ENCODE measurements around the gene TTLL8. TPM values are rescaled to one million over a fixed set of nuclear protein-coding genes. Genes with fewer than 3 reads are reported as not detected.

The TTLL8 gene
- polyA plus RNA-seq, 1 experiment = not detected

DNA sequence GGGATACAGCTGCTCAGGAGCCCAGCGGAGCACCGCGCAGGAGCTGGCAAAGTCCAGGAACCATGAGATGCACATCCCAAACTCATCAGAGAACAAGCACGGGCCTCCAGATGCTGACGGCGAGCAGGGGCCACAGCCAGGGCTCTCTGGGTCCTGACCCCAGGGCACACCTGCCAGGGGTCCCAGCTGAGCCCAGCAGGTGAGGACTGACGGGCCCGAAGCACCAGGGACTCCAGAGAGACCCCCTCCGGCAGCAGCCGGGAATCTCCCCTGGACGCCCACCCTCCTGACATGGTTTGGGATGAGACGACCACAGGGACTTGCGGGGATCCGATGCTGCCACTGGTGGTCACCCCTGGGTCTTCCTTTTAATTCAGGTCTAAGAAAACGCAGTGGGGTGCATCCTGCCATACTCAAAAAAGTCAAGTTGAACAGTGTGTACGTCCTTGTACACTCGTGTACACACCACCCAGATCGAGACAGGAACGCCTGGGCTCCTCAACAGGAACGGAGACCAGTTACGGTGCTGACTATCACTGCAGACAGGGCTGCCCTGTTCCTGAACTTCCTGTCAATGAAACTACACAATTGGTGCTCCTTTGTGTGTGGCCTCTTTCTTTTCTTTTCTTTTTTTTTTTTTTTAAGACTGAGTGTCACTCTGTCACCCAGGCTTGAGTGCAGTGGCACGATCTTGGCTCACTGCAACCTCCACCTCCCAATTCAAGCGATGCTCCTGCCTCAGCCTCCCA is 21.9 kb downstream of the TTLL8 start:
- H3K27me3 ChIP-seq (ENCODE audit: control insufficient read depth, insufficient read depth, low read length) = no peaks in the 10 kb centered on the region
- TF ChIP-seq, protein P1, sequence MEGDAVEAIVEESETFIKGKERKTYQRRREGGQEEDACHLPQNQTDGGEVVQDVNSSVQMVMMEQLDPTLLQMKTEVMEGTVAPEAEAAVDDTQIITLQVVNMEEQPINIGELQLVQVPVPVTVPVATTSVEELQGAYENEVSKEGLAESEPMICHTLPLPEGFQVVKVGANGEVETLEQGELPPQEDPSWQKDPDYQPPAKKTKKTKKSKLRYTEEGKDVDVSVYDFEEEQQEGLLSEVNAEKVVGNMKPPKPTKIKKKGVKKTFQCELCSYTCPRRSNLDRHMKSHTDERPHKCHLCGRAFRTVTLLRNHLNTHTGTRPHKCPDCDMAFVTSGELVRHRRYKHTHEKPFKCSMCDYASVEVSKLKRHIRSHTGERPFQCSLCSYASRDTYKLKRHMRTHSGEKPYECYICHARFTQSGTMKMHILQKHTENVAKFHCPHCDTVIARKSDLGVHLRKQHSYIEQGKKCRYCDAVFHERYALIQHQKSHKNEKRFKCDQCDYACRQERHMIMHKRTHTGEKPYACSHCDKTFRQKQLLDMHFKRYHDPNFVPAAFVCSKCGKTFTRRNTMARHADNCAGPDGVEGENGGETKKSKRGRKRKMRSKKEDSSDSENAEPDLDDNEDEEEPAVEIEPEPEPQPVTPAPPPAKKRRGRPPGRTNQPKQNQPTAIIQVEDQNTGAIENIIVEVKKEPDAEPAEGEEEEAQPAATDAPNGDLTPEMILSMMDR (IDR thresholded peaks at IDR 0.05; ENCODE audit: insufficient read depth, low read depth, low read length) = no peak
- CTCF ChIA-PET = interaction anchor here (1.4 kb wide), 1 partner anchor 106 kb away, joined by 6 read pairs; no protein-coding TSS in a partner anchor
- no peak for DNase-seq (ENCODE audit: low read depth)
- POLR2A ChIA-PET = interaction anchor here (0.5 to 0.6 kb wide), 2 partner anchors 66 to 87 kb away, joined by 4 to 10 read pairs; no protein-coding TSS in a partner anchor
- no peaks in the 10 kb centered on the region for H3K36me3 ChIP-seq (ENCODE audit: control insufficient read depth, insufficient read depth, low read length)
- H3K4me3 ChIP-seq (ENCODE audit: low read depth, low read length) = no peak overlapping the region

DNA sequence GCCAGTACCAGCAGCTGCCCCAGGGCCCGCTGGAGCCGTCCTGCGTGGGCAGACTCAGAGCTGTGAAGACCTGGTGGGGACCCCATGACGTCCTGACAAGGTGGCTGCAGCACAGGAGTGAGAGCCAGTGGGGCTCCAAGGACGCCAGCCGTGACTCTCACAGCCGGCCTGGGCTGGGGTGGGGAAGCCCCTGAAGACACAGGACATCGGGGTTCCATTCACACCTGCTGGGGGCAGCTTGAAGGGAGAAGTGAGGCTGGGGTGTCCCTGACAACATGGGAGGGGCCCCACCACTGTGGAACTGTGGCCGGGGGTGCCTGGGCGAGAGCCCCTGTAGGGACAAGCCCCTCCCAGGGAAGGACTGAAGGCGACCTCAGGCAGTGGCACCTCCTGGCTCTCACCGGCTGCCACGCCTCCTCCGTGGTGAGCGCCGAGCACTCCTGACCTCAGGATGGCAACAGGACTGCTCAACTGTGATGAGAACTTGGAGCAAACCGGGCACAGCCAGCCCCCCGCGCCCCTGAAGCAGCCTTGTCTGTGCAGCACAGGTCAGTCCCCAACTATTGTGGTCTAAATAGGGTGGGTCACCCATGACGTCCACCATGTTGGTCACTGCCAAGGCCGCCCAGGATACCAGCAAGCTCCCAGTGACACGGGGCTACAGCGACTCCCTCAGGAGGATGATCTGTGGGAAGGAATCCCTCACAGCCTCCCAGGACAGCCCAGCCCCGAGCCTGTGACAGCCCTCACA is 22.8 kb downstream of the TTLL8 start:
- Histone ChIP-seq H3K4me3 (ENCODE audit: low read depth, low read length) (no peak overlapping the region), H3K36me3 (ENCODE audit: control insufficient read depth, insufficient read depth, low read length) (no peaks in the 10 kb centered on the region), H3K27me3 (ENCODE audit: control insufficient read depth, insufficient read depth, low read length) (no peaks in the 10 kb centered on the region)
- ChIA-PET POLR2A (interaction anchor here (0.5 kb wide), 1 partner anchor 87 kb away, joined by 10 read pairs; no protein-coding TSS in a partner anchor), CTCF (interaction anchor here (1.4 kb wide), 1 partner anchor 105 kb away, joined by 6 read pairs; no protein-coding TSS in a partner anchor)
- TF ChIP-seq, protein P1 (IDR thresholded peaks at IDR 0.05; ENCODE audit: insufficient read depth, low read depth, low read length) = no peak
- DNase-seq (ENCODE audit: low read depth) = no peak

DNA sequence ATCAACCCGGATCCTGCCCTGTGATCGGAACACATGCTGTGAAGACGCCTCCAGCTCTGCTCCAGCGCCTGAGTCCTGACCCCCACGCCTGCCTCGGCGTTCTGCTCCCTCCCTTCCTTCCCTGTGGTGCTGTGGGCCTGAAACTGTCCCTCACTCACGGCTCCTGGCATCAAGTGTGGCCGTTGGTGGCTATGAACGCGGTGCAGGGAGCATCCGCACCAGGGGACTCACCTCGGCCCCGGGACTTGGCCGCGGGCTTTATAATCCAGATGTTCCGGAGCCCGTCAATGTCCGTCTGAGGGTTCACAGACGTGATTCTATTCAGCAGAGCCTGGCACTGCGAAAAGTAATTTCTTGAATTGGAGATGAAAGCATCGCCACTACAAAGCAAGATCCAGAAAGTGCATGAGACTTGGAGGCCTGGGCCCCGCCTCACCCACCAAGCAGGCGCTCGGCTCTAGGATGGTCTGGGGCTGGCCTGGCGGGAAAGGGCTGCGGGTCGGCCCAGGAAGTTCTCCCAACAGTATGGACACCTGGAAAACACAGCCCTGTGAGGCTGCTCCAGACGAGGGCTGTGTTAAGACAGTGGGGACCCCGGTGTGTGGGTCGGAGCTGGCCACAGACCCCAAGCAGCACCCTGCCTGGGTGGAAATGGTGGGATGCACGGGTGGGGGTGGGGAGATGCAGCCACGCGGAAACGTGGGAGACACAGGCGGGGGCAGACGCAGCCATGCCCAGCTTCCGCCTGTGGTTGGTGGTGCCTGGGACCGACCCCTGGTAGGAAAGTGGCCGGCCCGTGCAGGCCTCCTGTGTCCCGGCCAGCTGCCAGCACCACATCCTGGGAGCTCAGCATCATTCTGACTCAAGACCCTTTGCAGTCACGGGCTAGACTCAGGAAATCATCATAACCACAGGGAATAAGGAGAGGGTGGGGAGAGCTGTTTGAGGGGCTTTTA is 23.7 kb downstream of the TTLL8 start:
- no peaks in the 10 kb centered on the region for H3K36me3 ChIP-seq (ENCODE audit: control insufficient read depth, insufficient read depth, low read length)
- DNase-seq (ENCODE audit: low read depth) = no peak
- H3K4me3 ChIP-seq (ENCODE audit: low read depth, low read length) = no peak overlapping the region
- peaks cover 3% of the 10 kb centered on the region; the same call in 1 of the 2 replicates for H3K27me3 ChIP-seq (ENCODE audit: control insufficient read depth, insufficient read depth, low read length)
- ChIA-PET CTCF (interaction anchor here (1.4 kb wide), 2 partner anchors 103 to 104 kb away, joined by 3 to 6 read pairs; no protein-coding TSS in a partner anchor), POLR2A (no interaction called here)
- TF ChIP-seq, protein P1 (IDR thresholded peaks at IDR 0.05; ENCODE audit: insufficient read depth, low read depth, low read length) = no peak

DNA sequence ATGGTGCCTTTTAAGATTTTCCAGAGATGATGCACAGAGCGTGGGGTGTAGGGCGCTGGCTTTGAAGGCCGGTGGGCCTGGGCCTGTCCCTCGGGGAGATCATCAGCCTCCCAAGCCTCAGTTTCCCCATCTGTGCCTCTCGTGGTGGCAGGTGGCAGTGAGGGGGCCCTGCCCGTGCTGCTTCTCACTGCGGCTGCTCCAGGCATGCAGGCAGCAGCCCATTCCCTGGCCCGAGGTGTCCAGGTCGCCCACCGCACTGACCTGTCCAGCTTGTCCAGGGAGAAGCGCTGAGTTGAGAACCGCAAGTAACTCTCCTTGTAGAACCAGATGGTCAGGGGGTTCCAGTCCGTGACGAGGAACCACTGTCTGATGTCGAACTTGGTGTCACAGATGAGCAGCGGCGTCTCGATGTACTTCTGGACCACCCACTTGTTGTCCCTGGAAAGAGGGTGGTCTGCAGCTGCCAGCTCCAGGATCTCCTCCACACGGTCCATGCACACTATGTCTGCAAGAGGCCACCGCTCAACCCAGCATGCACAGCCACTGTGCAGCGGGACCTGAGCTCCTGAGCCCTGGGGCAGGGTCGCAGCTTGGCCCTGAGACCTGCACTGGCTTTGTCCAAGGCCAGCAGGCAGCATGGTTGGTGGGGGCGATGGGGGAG is 25.0 kb downstream of the TTLL8 start:
- ChIA-PET POLR2A (no interaction called here), CTCF (interaction anchor here (1.4 kb wide), 1 partner anchor 102 kb away, joined by 3 read pairs; no protein-coding TSS in a partner anchor)
- no peaks in the 10 kb centered on the region for H3K36me3 ChIP-seq (ENCODE audit: control insufficient read depth, insufficient read depth, low read length)
- H3K4me3 ChIP-seq (ENCODE audit: low read depth, low read length) = no peak overlapping the region
- H3K27me3 ChIP-seq (ENCODE audit: control insufficient read depth, insufficient read depth, low read length) = peaks cover 3% of the 10 kb centered on the region; the same call in 1 of the 2 replicates
- TF ChIP-seq, protein P1 (IDR thresholded peaks at IDR 0.05; ENCODE audit: insufficient read depth, low read depth, low read length) = no peak
- DNase-seq (ENCODE audit: low read depth) = no peak
